ENCODE measurements around the gene UNC45B. TPM values are rescaled to one million over a fixed set of nuclear protein-coding genes. Genes with fewer than 3 reads are reported as not detected.

The UNC45B gene
- total and polyA plus RNA-seq, 2 of the 8 experiments (the other 6 are each of a cell fraction or from before 2014, with no cell fraction given) = 0.06 to 0.15 TPM

DNA sequence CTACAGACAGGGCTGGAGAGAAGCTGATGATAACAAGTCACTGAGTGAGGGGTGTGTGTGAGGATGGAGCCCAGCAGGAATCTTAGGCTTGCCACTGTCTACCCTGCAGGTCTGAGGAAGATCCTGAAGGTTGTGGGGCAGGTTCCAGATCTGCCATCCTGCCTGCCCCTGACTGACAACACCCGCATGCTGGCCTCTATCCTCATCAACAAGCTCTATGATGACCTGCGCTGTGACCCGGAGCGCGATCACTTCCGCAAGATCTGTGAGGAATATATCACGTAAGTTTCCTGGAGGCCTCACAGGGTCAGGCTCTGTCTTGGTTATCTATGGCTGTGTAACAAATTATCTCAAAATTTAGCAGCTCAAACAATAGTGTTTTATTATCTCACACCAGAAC, 16.3 kb downstream of the UNC45B start:
- Histone ChIP-seq H3K9me3 (ENCODE audit: insufficient read depth in 2 of 2, low read depth in 1 of 2, low read length in 1 of 2) (no peaks in the 10 kb centered on the region), H2BK5ac (ENCODE audit: low read depth, low read length) (no peak overlapping the region), H4K91ac (replicated peaks; ENCODE audit: insufficient read length, low read length) (no peak overlapping the region), H3K4me1 (replicated peaks in 1 of 4; ENCODE audit: control insufficient read depth in 3 of 4, insufficient read depth in 4 of 4, low read length in 3 of 4) (no peaks in the 10 kb centered on the region), H3K4me3 (ENCODE audit: extremely low read depth in 1 of 4, insufficient read depth in 2 of 4, low read depth in 3 of 4, low read length in 4 of 4) (no peak overlapping the region), H2BK12ac (ENCODE audit: low read depth, low read length) (no peak overlapping the region), H4K20me1 (replicated peaks in 1 of 2; ENCODE audit: control insufficient read depth in 1 of 2, insufficient read depth in 2 of 2, low read length in 2 of 2) (peaks cover 0 to 2% of the 10 kb centered on the region in 2 experiments), H2BK120ac (replicated peaks; ENCODE audit: low read depth, low read length) (no peak overlapping the region), H3K9ac (replicated peaks in 1 of 4; ENCODE audit: extremely low read depth in 1 of 4, low read depth in 3 of 4, low read length in 3 of 4) (no peak overlapping the region), H3K36me3 (ENCODE audit: control insufficient read depth in 2 of 4, insufficient read depth in 4 of 4, low read length in 3 of 4) (no peaks in the 10 kb centered on the region), H3K18ac (ENCODE audit: extremely low read depth, low read length) (no peak overlapping the region), H3K56ac (replicated peaks; ENCODE audit: insufficient read length, low read depth, low read length) (no peak overlapping the region), H3K79me1 (ENCODE audit: low read depth, low read length) (no peaks in the 10 kb centered on the region; the same call in 1 of the 2 replicates), H3K4me2 (ENCODE audit: insufficient read depth in 1 of 2, low read depth in 2 of 2, low read length in 2 of 2) (no peak overlapping the region), H3K4ac (replicated peaks; ENCODE audit: insufficient read length, low read depth, low read length) (no peak overlapping the region), H3K27ac (ENCODE audit: low read depth, low read length) (no peak overlapping the region), H2AFZ (ENCODE audit: low read length) (no peak overlapping the region), H3K79me2 (ENCODE audit: control insufficient read depth in 1 of 2, insufficient read depth in 2 of 2, low read length in 2 of 2) (no peaks in the 10 kb centered on the region), H3K23me2 (ENCODE audit: low read depth, low read length) (no peaks in the 10 kb centered on the region), H3K14ac (ENCODE audit: insufficient read length) (no peak overlapping the region), H2BK20ac (ENCODE audit: low read length) (no peak overlapping the region), H3K27me3 (replicated peaks in 1 of 4; ENCODE audit: control insufficient read depth in 3 of 4, extremely low read depth in 1 of 4, insufficient read depth in 3 of 4, low read length in 3 of 4) (no peaks in the 10 kb centered on the region), H2AK5ac (ENCODE audit: low read depth, low read length) (no peak overlapping the region), H4K5ac (ENCODE audit: insufficient read length, low read depth, low read length) (no peak overlapping the region), H3K23ac (ENCODE audit: insufficient read length) (no peak overlapping the region), H2BK15ac (ENCODE audit: low read length) (no peak overlapping the region), H4K8ac (ENCODE audit: extremely low read depth, insufficient read depth, low read length) (no peak overlapping the region)
- WGBS, 2 experiments (ENCODE audit: extremely low coverage in 1 of 2, insufficient coverage in 1 of 2, insufficient read length in 1 of 2, insufficient replicate concordance in 2 of 2, low coverage in 1 of 2, low lambda C conversion rate in 2 of 2, missing lambda C conversion rate in 1 of 2) = 92% methylated on average over 7 of the region's 7 CpGs; no CpG with 5 or more reads in 1 of the 2 experiments
- POLR2A ChIA-PET (ENCODE audit: partially characterized antibody) = interaction anchor here (1.1 kb wide), 1 partner anchor 95 kb away, joined by 3 read pairs; no protein-coding TSS in a partner anchor
- DNase-seq (ENCODE audit: low read depth in 1 of 2, low spot score in 2 of 2) = no peak
- CTCF ChIA-PET (ENCODE audit: partially characterized antibody) = interaction anchor here (0.6 to 0.9 kb wide), 2 partner anchors 9 to 216 kb away, joined by 3 read pairs; no protein-coding TSS in a partner anchor
- no peak for TF ChIP-seq SUZ12 (IDR thresholded peaks at IDR 0.05; ENCODE audit: low read length)
- no peak for TF ChIP-seq SP2 (IDR thresholded peaks at IDR 0.05; ENCODE audit: low read length)
- TF ChIP-seq ZNF274 (IDR thresholded peaks at IDR 0.05; ENCODE audit: borderline replicate concordance, extremely low read depth, low read length) = no peak
- TF ChIP-seq CBX5 (IDR thresholded peaks at IDR 0.05; ENCODE audit: low read depth, low read length) = no peak
- TF ChIP-seq SIX5 (IDR thresholded peaks at IDR 0.05; ENCODE audit: low read depth, low read length) = no peak
- no peak for TF ChIP-seq RNF2 (IDR thresholded peaks at IDR 0.05; ENCODE audit: borderline replicate concordance, low read depth, low read length, missing control alignments, poor library complexity, severe bottlenecking)
- no peak for TF ChIP-seq PHF8 (conservative IDR thresholded peaks at IDR 0.05; ENCODE audit: low read depth, low read length)
- no peak for TF ChIP-seq POLR2A (IDR thresholded peaks at IDR 0.05; ENCODE audit: control extremely low read depth in 1 of 2, low read depth in 2 of 2, low read length in 2 of 2)
- TF ChIP-seq KDM4A (IDR thresholded peaks at IDR 0.05; ENCODE audit: low read depth, low read length, severe bottlenecking) = no peak
- TF ChIP-seq USF2 (IDR thresholded peaks at IDR 0.05; ENCODE audit: low read length) = no peak
- no peak for FAIRE-seq
